GM12878 (cell line): ENCODE measurements around the gene MPC2. TPM values are rescaled to one million over a fixed set of nuclear protein-coding genes. Genes with fewer than 3 reads are reported as not detected.
A peak's percentile ranks its signal among the peaks of the same experiment; 100 is the strongest.

Source experiments
- ATAC-seq: fragments of 200-7000 bp; cut with Tn5 transposase; 3 replicates; pipeline ENCODE4 v1.9.1; 2020; ENCODE audit warnings: mild to moderate bottlenecking, moderate library complexity
- BruUV-seq: library from RNA; stranded (reverse); fragments of 400-500 nt; replicated peaks from 2 replicates; lab custom pipeline; 2021; lab: Mats Ljungman, UMichigan
- CTCF ChIA-PET: fragments of 300-600 bp; sonication (Branson Sonifier 250); formaldehyde crosslinking; extraction: SDS; loops from one replicate; lab custom pipeline; 2021; ENCODE audit warnings: inconsistent platforms; lab: Yijun Ruan, JAX
- POLR2A ChIA-PET: fragments of 350-600 bp; formaldehyde crosslinking; extraction: SDS; loops from one replicate; lab custom pipeline; 2021; ENCODE audit warnings: inconsistent platforms; lab: Charles Lee
- RAD21 ChIA-PET: fragments of 300-600 bp; sonication (Branson Sonifier 250); formaldehyde crosslinking; loops from one replicate; lab custom pipeline; 2023; ENCODE audit warnings: antibody characterized with exemption; ENCODE audit not compliant: unreplicated experiment; lab: Charles Lee
- SMC1A ChIA-PET: fragments of 300-600 bp; sonication (Branson Sonifier 250); formaldehyde crosslinking; loops from one replicate; lab custom pipeline; 2023; ENCODE audit not compliant: unreplicated experiment, uncharacterized antibody; lab: Charles Lee
- DNase-seq: peaks from one replicate; pipeline ENCODE4 v3.0.0-alpha.2; 2011; ENCODE audit warnings: low read depth, low spot score
- FAIRE-seq: peaks from 3 replicates; lab custom pipeline; 2011; peaks lifted over from hg19 to GRCh38; lab: Jason Lieb, UNC
- H2AFZ ChIP-seq: 2 replicates; pipeline ENCODE4 v1.6.0; 2011; ENCODE audit warnings: low read depth, low read length, control low read depth; ENCODE audit not compliant: control insufficient read depth
- H3K27ac ChIP-seq: 2 replicates; pipeline ENCODE4 v1.5.1; 2011; ENCODE audit warnings: control low read depth; ENCODE audit not compliant: control insufficient read depth, insufficient read depth
- H3K27me3 ChIP-seq, 2 experiments: replicated peaks in 1 of 2; 2 replicates each; pipeline versions ENCODE4 v1.6.0 to v1.6.1; 2011; ENCODE audit warnings: low read length in 1 of 2; ENCODE audit not compliant: control insufficient read depth in 2 of 2, insufficient read depth in 2 of 2
- H3K36me3 ChIP-seq, 2 experiments: 2 replicates each; pipeline ENCODE4 v1.5.1; 2011; ENCODE audit warnings: low read length in 1 of 2; ENCODE audit not compliant: control insufficient read depth in 2 of 2, insufficient read depth in 2 of 2
- H3K4me1 ChIP-seq: 2 replicates; pipeline ENCODE4 v1.6.1; 2011; ENCODE audit warnings: mild to moderate bottlenecking, low read length, moderate library complexity, mixed read lengths; ENCODE audit not compliant: control insufficient read depth, insufficient read depth
- H3K4me2 ChIP-seq: 2 replicates; pipeline ENCODE4 v1.6.0; 2011; ENCODE audit warnings: control low read depth; ENCODE audit not compliant: control insufficient read depth, insufficient read depth
- H3K4me3 ChIP-seq: fragments of 200-600 bp; sonication (generic); 2 replicates; pipeline ENCODE4 v1.5.1; 2016
- H3K79me2 ChIP-seq: 2 replicates; pipeline ENCODE4 v1.6.0; 2011; ENCODE audit warnings: low read length; ENCODE audit not compliant: control insufficient read depth, insufficient read depth
- H3K9ac ChIP-seq: 2 replicates; pipeline ENCODE4 v1.8.0; 2011; ENCODE audit warnings: low read length, control low read depth, mixed read lengths; ENCODE audit not compliant: control insufficient read depth, insufficient read depth
- H3K9me3 ChIP-seq: replicated peaks from 3 replicates; pipeline ENCODE4 v1.5.1; 2011; ENCODE audit warnings: mild to moderate bottlenecking, low read length; ENCODE audit not compliant: control insufficient read depth, insufficient read depth
- H4K20me1 ChIP-seq: 2 replicates; pipeline ENCODE4 v1.6.0; 2011; ENCODE audit not compliant: control insufficient read depth, insufficient read depth
- ATF7 ChIP-seq: fragments of 450-650 bp; IDR thresholded peaks from 2 replicates; pipeline ENCODE4 v1.6.1; 2016; ENCODE audit warnings: low read depth, mild to moderate bottlenecking
- CBX5 ChIP-seq: sonication (generic); IDR thresholded peaks from 2 replicates; pipeline ENCODE4 v1.6.1; 2016; ENCODE audit warnings: low read depth, moderate library complexity, mild to moderate bottlenecking, inconsistent platforms
- NKRF ChIP-seq: fragments of 450-650 bp; conservative IDR thresholded peaks from 2 replicates; pipeline ENCODE4 v1.6.1; 2017; ENCODE audit warnings: mild to moderate bottlenecking, moderate library complexity
- RCOR1 ChIP-seq: conservative IDR thresholded peaks from 2 replicates; pipeline ENCODE4 v1.6.1; 2012; ENCODE audit warnings: low read depth, low read length, improper control_type of control experiment
- RUNX3 ChIP-seq: IDR thresholded peaks from 2 replicates; pipeline ENCODE4 v1.6.1; 2012; ENCODE audit warnings: low read length, inconsistent platforms
- WGBS: methylation state at CpG from one replicate; pipeline ENCODE4 v1.1.6; 2016; ENCODE audit warnings: low lambda C conversion rate; ENCODE audit not compliant: insufficient replicate concordance, insufficient coverage; ENCODE audit errors: missing lambda C conversion rate; 5-methylcytosine and 5-hydroxymethylcytosine counted together
- in situ Hi-C: fragments of 300-500 bp; cut with MboI; formaldehyde crosslinking; loops from 9 replicates; pipeline ENCODE4 v1.14.3; 2018; ENCODE audit warnings: mixed read lengths
- intact Hi-C: fragments of 100-400 bp; cut with micrococcal nuclease; formaldehyde crosslinking; loops from one replicate; pipeline ENCODE4 v1.14.2; 2022; ENCODE audit not compliant: unreplicated experiment
- polyA plus RNA-seq, 11 experiments: library from polyadenylated mRNA; depleted of rRNA in 4 of 11; unstranded in 6 of 11; stranded (reverse) in 5 of 11; fragments of >200 nt; fragmentation: Nextera tagmentation in 4 of 11; fragmentation: Illumina TruSeq in 1 of 11; extraction: Ambion mirVana in 4 of 11; extraction: Trizol in 1 of 11; gene quantifications; 1 replicate in 1 of 11; 2 replicates in 10 of 11; pipeline versions ENCODE4 v1.2.1 to v1.2.3, GENCODE V29; 2011 to 2016; ENCODE audit warnings: inconsistent platforms in 2 of 11, missing spikeins in 2 of 11, low read depth in 1 of 11
- total RNA-seq, 4 experiments: library from RNA; depleted of rRNA in 3 of 4; stranded (reverse); fragments of >200 nt in 3 of 4; fragmentation: Illumina TruSeq in 1 of 4; extraction: Trizol in 1 of 4; gene quantifications; 2 replicates each; pipeline versions ENCODE4 v1.2.1 to v1.2.3, GENCODE V29; 2013 to 2021
- TF ChIP-seq, protein P1 (sequence below): fragments of 450-650 bp; IDR thresholded peaks from 2 replicates; pipeline ENCODE4 v1.6.1; 2017; ENCODE audit warnings: mild to moderate bottlenecking, low read depth, inconsistent platforms; ENCODE audit not compliant: poor library complexity, severe bottlenecking
- TF ChIP-seq, protein P2 (sequence below): fragments of 450-650 bp; IDR thresholded peaks from 2 replicates; pipeline ENCODE4 v1.6.1; 2016; ENCODE audit warnings: mild to moderate bottlenecking

Gene MPC2
- total and polyA plus RNA-seq, 10 of the 15 experiments (the other 5 are each of a cell fraction or from before 2014, with no cell fraction given): 22.5 to 164 (median 63.3) TPM

GRCh38 chr1:167909691-167910180, 27.1 kb downstream of the MPC2 start:
- no peaks in the 10 kb centered on the region for H3K79me2 ChIP-seq
- no peaks in the 10 kb centered on the region for H3K4me1 ChIP-seq
- no TSS peak for BruUV-seq
- intact Hi-C loops: no loop called here
- H3K9ac ChIP-seq: no peak overlapping the region
- DNase-seq: no peak
- H3K27ac ChIP-seq: no peak overlapping the region
- TF ChIP-seq CBX5: peak; percentile 76; the same call in 1 of the 2 replicates
- no peak for TF ChIP-seq RCOR1
- TF ChIP-seq RUNX3: peak; percentile 33; the same call in 1 of the 2 replicates
- no peak for TF ChIP-seq NKRF
- TF ChIP-seq, protein P1, sequence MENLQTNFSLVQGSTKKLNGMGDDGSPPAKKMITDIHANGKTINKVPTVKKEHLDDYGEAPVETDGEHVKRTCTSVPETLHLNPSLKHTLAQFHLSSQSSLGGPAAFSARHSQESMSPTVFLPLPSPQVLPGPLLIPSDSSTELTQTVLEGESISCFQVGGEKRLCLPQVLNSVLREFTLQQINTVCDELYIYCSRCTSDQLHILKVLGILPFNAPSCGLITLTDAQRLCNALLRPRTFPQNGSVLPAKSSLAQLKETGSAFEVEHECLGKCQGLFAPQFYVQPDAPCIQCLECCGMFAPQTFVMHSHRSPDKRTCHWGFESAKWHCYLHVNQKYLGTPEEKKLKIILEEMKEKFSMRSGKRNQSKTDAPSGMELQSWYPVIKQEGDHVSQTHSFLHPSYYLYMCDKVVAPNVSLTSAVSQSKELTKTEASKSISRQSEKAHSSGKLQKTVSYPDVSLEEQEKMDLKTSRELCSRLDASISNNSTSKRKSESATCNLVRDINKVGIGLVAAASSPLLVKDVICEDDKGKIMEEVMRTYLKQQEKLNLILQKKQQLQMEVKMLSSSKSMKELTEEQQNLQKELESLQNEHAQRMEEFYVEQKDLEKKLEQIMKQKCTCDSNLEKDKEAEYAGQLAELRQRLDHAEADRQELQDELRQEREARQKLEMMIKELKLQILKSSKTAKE: no peak
- TF ChIP-seq, protein P2, sequence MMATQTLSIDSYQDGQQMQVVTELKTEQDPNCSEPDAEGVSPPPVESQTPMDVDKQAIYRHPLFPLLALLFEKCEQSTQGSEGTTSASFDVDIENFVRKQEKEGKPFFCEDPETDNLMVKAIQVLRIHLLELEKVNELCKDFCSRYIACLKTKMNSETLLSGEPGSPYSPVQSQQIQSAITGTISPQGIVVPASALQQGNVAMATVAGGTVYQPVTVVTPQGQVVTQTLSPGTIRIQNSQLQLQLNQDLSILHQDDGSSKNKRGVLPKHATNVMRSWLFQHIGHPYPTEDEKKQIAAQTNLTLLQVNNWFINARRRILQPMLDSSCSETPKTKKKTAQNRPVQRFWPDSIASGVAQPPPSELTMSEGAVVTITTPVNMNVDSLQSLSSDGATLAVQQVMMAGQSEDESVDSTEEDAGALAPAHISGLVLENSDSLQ: no peak
- 0 out of 2 replicates have a peak, but pooled peaks have one; percentile 18 for TF ChIP-seq ATF7
- TF ChIP-seq, all 136 proteins: peak for 3
- Histone ChIP-seq H3K4me3 (no peak overlapping the region), H3K27me3 (no peaks in the 10 kb centered on the region), H3K9me3 (peaks cover 12% of the 10 kb centered on the region), H2AFZ (no peak overlapping the region), H4K20me1 (no peaks in the 10 kb centered on the region), H3K36me3 (no peaks in the 10 kb centered on the region), H3K4me2 (no peak overlapping the region)
- 23% methylated on average over 6 of the region's 6 CpGs for WGBS
- SMC1A ChIA-PET: interaction anchor here (1.2 to 1.8 kb wide), 5 partner anchors 11 to 59 kb away, joined by 3 to 7 read pairs (median 4); no protein-coding TSS in a partner anchor
- RAD21 ChIA-PET: no interaction called here
- CTCF ChIA-PET: interaction anchor here (0.6 to 1.8 kb wide), 5 partner anchors 9 to 176 kb away, joined by 3 to 4 read pairs (median 3); no protein-coding TSS in a partner anchor
- POLR2A ChIA-PET: interaction anchor here (0.9 kb wide), 1 partner anchor 26 kb away, joined by 3 read pairs; the partner anchor contains the start of gene DCAF6
- peak; percentile 86 for ATAC-seq
- in situ Hi-C loops: no loop called here
- no peak for FAIRE-seq
